ENCODE measurements around the gene FYCO1.

The FYCO1 gene

GRCh38 chr3:45975686-45976085 is 19.9 kb downstream of the FYCO1 start:
- Histone ChIP-seq H3K79me1 (ENCODE audit: low read length) (no peaks in the 10 kb centered on the region), H3K36me3 (ENCODE audit: control insufficient read depth, insufficient read depth, low read length) (peaks cover 2% of the 10 kb centered on the region), H2BK120ac (ENCODE audit: low read depth, low read length) (no peak overlapping the region)

GRCh38 chr3:45974686-45975085 is 20.9 kb downstream of the FYCO1 start:
- Histone ChIP-seq H3K4me3 (ENCODE audit: low read length) (no peak overlapping the region), H2BK15ac (replicated peaks; ENCODE audit: low read depth) (no peak overlapping the region), H2BK120ac (ENCODE audit: low read depth, low read length) (no peak overlapping the region), H4K5ac (ENCODE audit: low read length) (no peak overlapping the region), H2AK5ac (ENCODE audit: low read length) (no peak overlapping the region), H3K23ac (ENCODE audit: low read length) (no peak overlapping the region), H3K18ac (ENCODE audit: low read length) (no peak overlapping the region), H3K27me3 (ENCODE audit: insufficient read depth, low read length, poor library complexity) (no peaks in the 10 kb centered on the region), H3K4ac (ENCODE audit: low read depth, low read length) (no peak overlapping the region), H3K9ac (ENCODE audit: low read length) (no peak overlapping the region), H3K4me1 (ENCODE audit: control insufficient read depth, low read depth, low read length) (no peaks in the 10 kb centered on the region), H2BK5ac (ENCODE audit: low read length) (no peak overlapping the region), H3K27ac (ENCODE audit: low read depth, low read length) (no peak overlapping the region), H4K8ac (ENCODE audit: low read depth, low read length) (no peak overlapping the region), H3K56ac (ENCODE audit: low read length) (no peak overlapping the region), H3K79me2 (ENCODE audit: control insufficient read depth, insufficient read depth, low read length) (no peaks in the 10 kb centered on the region), H3K4me2 (ENCODE audit: low read length) (no peak overlapping the region), H3K79me1 (ENCODE audit: low read length) (no peaks in the 10 kb centered on the region), H3K36me3 (ENCODE audit: control insufficient read depth, insufficient read depth, low read length) (peaks cover 2% of the 10 kb centered on the region)
- no peak for DNase-seq
- no CpG with 5 or more reads among the region's 4 CpGs for WGBS (ENCODE audit: extremely low coverage, insufficient coverage, low lambda C conversion rate)

More at GRCh38 chr3:45975686-45976085, 19.9 kb downstream of the FYCO1 start:
- no peak for DNase-seq
- no peak overlapping the region for H3K9ac ChIP-seq (ENCODE audit: low read length)
- H3K4me3 ChIP-seq (ENCODE audit: low read length) = no peak overlapping the region
- no CpG with 5 or more reads among the region's 5 CpGs for WGBS (ENCODE audit: extremely low coverage, insufficient coverage, low lambda C conversion rate)
- H3K27ac ChIP-seq (ENCODE audit: low read depth, low read length) = no peak overlapping the region
- H3K4ac ChIP-seq (ENCODE audit: low read depth, low read length) = no peak overlapping the region
- H4K5ac ChIP-seq (ENCODE audit: low read length) = no peak overlapping the region
- H3K27me3 ChIP-seq (ENCODE audit: insufficient read depth, low read length, poor library complexity) = no peaks in the 10 kb centered on the region
- no peaks in the 10 kb centered on the region for H3K4me1 ChIP-seq (ENCODE audit: control insufficient read depth, low read depth, low read length)
- no peak overlapping the region for H4K8ac ChIP-seq (ENCODE audit: low read depth, low read length)
- no peak overlapping the region for H3K18ac ChIP-seq (ENCODE audit: low read length)
- H2BK5ac ChIP-seq (ENCODE audit: low read length) = no peak overlapping the region
- no peaks in the 10 kb centered on the region for H3K79me2 ChIP-seq (ENCODE audit: control insufficient read depth, insufficient read depth, low read length)
- no peak overlapping the region for H3K23ac ChIP-seq (ENCODE audit: low read length)
- no peak overlapping the region for H3K56ac ChIP-seq (ENCODE audit: low read length)
- no peak overlapping the region for H2AK5ac ChIP-seq (ENCODE audit: low read length)
- no peak overlapping the region for H3K4me2 ChIP-seq (ENCODE audit: low read length)
- no peak overlapping the region for H2BK15ac ChIP-seq (replicated peaks; ENCODE audit: low read depth)

DNA sequence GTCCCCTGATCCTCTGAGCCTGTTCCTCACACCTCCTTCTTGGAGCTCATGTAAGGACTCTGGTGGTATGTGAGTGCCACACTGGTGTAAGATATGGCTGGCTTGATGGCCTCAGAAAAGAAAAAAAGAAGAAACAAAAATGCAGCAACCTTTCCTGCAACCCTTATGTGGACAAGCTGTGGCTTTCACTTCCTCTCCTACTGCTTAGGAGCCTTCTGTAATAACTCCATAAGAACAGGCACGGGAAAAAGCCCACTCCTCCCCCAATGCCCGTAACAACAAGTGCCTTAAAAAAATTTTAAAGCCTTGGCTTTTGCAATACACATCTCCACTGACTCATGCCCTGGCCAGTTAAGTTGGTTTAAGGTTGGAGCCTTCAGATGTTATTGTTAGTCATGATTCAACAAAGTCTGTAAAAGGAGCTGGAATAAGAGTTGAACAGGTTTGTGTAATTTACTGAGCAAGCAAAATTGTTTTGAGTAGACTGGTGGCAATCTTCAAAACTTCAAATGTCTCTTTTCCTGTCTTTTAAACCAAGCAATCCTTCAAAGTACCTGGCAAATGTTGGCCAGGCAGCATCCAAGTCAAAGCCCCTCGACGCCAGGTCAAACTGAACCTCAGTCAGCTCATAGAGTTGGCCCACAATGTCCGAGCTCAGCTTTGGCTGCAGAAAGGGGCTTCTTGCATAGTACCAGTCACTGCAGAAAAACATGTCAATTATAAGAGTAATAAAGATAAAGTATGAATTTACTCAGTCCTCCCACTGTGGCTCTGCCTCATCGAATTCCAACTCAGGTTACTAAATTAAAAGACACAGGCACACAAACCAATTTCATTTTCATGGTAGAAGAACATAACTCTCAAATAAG is 22.9 kb downstream of the FYCO1 start:
- H3K9ac ChIP-seq (ENCODE audit: low read length) = no peak overlapping the region
- H4K5ac ChIP-seq (ENCODE audit: low read length) = no peak overlapping the region
- H3K4ac ChIP-seq (ENCODE audit: low read depth, low read length) = no peak overlapping the region
- H2BK5ac ChIP-seq (ENCODE audit: low read length) = no peak overlapping the region
- no peak overlapping the region for H3K4me3 ChIP-seq (ENCODE audit: low read length)
- H2BK15ac ChIP-seq (replicated peaks; ENCODE audit: low read depth) = no peak overlapping the region
- no peaks in the 10 kb centered on the region for H3K79me1 ChIP-seq (ENCODE audit: low read length)
- H3K4me2 ChIP-seq (ENCODE audit: low read length) = no peak overlapping the region
- no peak overlapping the region for H4K8ac ChIP-seq (ENCODE audit: low read depth, low read length)
- no CpG with 5 or more reads among the region's 6 CpGs for WGBS (ENCODE audit: extremely low coverage, insufficient coverage, low lambda C conversion rate)
- no peaks in the 10 kb centered on the region for H3K4me1 ChIP-seq (ENCODE audit: control insufficient read depth, low read depth, low read length)
- no peaks in the 10 kb centered on the region for H3K36me3 ChIP-seq (ENCODE audit: control insufficient read depth, insufficient read depth, low read length)
- no peak overlapping the region for H2AK5ac ChIP-seq (ENCODE audit: low read length)
- H3K79me2 ChIP-seq (ENCODE audit: control insufficient read depth, insufficient read depth, low read length) = no peaks in the 10 kb centered on the region
- H2BK120ac ChIP-seq (ENCODE audit: low read depth, low read length) = no peak overlapping the region
- H3K18ac ChIP-seq (ENCODE audit: low read length) = no peak overlapping the region
- DNase-seq = no peak
- no peak overlapping the region for H3K23ac ChIP-seq (ENCODE audit: low read length)
- no peak overlapping the region for H3K27ac ChIP-seq (ENCODE audit: low read depth, low read length)
- H3K27me3 ChIP-seq (ENCODE audit: insufficient read depth, low read length, poor library complexity) = no peaks in the 10 kb centered on the region
- H3K56ac ChIP-seq (ENCODE audit: low read length) = no peak overlapping the region

DNA sequence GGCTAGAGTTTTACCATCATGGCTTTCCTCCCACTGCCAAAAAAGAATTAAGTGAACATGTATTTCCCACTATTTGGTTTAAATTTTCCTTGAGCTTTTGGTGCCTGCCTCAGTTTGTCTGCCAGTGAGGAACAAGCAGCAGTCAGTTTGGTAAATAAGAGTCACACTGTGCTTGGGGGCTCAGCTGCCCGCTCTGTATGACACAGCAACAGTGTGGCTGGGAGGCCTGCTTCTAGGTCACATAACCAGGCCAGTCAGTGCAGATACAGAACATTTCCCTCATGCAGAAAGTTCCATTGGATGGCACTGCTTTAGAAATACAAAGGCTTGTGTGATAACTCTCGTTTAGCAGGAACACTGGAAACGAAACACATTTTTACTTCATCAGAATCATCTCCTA is 25.7 kb downstream of the FYCO1 start:
- no peaks in the 10 kb centered on the region for H3K27me3 ChIP-seq (ENCODE audit: insufficient read depth, low read length, poor library complexity)
- no peak overlapping the region for H2BK15ac ChIP-seq (replicated peaks; ENCODE audit: low read depth)
- no peaks in the 10 kb centered on the region for H3K79me2 ChIP-seq (ENCODE audit: control insufficient read depth, insufficient read depth, low read length)
- H3K9ac ChIP-seq (ENCODE audit: low read length) = no peak overlapping the region
- no peak overlapping the region for H3K56ac ChIP-seq (ENCODE audit: low read length)
- no peak overlapping the region for H2BK5ac ChIP-seq (ENCODE audit: low read length)
- no peaks in the 10 kb centered on the region for H3K79me1 ChIP-seq (ENCODE audit: low read length)
- no peak overlapping the region for H3K4me2 ChIP-seq (ENCODE audit: low read length)
- no peak overlapping the region for H3K4me3 ChIP-seq (ENCODE audit: low read length)
- no peak overlapping the region for H2BK120ac ChIP-seq (ENCODE audit: low read depth, low read length)
- DNase-seq = no peak
- no CpG with 5 or more reads among the region's 3 CpGs for whole genome bisulfite sequencing (ENCODE audit: extremely low coverage, insufficient coverage, low lambda C conversion rate)
- no peak overlapping the region for H3K23ac ChIP-seq (ENCODE audit: low read length)
- no peaks in the 10 kb centered on the region for H3K4me1 ChIP-seq (ENCODE audit: control insufficient read depth, low read depth, low read length)
- peaks cover 4% of the 10 kb centered on the region for H3K36me3 ChIP-seq (ENCODE audit: control insufficient read depth, insufficient read depth, low read length)
- no peak overlapping the region for H3K27ac ChIP-seq (ENCODE audit: low read depth, low read length)
- no peak overlapping the region for H2AK5ac ChIP-seq (ENCODE audit: low read length)
- no peak overlapping the region for H4K8ac ChIP-seq (ENCODE audit: low read depth, low read length)
- no peak overlapping the region for H3K4ac ChIP-seq (ENCODE audit: low read depth, low read length)
- H3K18ac ChIP-seq (ENCODE audit: low read length) = no peak overlapping the region
- no peak overlapping the region for H4K5ac ChIP-seq (ENCODE audit: low read length)

GRCh38 chr3:45969116-45969515 is 26.5 kb downstream of the FYCO1 start:
- H3K36me3 ChIP-seq (ENCODE audit: control insufficient read depth, insufficient read depth, low read length) = peaks cover 4% of the 10 kb centered on the region

DNA sequence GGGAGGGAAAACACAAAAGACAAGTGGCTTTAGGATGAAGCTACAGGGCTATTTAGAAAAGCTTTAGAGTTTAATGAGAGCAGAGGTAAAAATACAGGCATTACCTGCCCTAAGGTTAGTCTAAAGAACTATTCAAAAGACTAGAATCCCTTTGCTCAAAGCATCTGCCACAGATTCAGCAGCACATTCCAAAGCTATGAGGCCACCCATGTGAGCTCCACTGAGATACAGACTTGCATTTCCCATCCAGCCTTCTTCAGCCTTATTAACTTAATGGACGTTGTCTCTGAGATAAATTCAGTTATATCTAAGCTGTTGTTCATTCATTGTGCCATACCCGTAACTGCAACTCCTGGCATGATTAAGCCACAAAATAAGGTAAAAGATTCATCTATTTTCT is 26.9 kb downstream of the FYCO1 start:
- Histone ChIP-seq H3K4me3 (ENCODE audit: low read length) (no peak overlapping the region), H3K23ac (ENCODE audit: low read length) (no peak overlapping the region), H3K9ac (ENCODE audit: low read length) (no peak overlapping the region), H3K27ac (ENCODE audit: low read depth, low read length) (no peak overlapping the region), H3K4ac (ENCODE audit: low read depth, low read length) (no peak overlapping the region), H3K79me1 (ENCODE audit: low read length) (no peaks in the 10 kb centered on the region), H2BK120ac (ENCODE audit: low read depth, low read length) (no peak overlapping the region), H2AK5ac (ENCODE audit: low read length) (no peak overlapping the region), H3K18ac (ENCODE audit: low read length) (no peak overlapping the region), H4K5ac (ENCODE audit: low read length) (no peak overlapping the region), H3K56ac (ENCODE audit: low read length) (no peak overlapping the region), H3K27me3 (ENCODE audit: insufficient read depth, low read length, poor library complexity) (no peaks in the 10 kb centered on the region), H3K36me3 (ENCODE audit: control insufficient read depth, insufficient read depth, low read length) (peaks cover 4% of the 10 kb centered on the region), H3K4me1 (ENCODE audit: control insufficient read depth, low read depth, low read length) (no peaks in the 10 kb centered on the region), H2BK15ac (replicated peaks; ENCODE audit: low read depth) (no peak overlapping the region), H4K8ac (ENCODE audit: low read depth, low read length) (no peak overlapping the region), H3K4me2 (ENCODE audit: low read length) (no peak overlapping the region), H2BK5ac (ENCODE audit: low read length) (no peak overlapping the region), H3K79me2 (ENCODE audit: control insufficient read depth, insufficient read depth, low read length) (no peaks in the 10 kb centered on the region)
- WGBS (ENCODE audit: extremely low coverage, insufficient coverage, low lambda C conversion rate) = no CpG with 5 or more reads among the region's 2 CpGs
- peak; percentile 81 for DNase-seq

More at GRCh38 chr3:45969116-45969515, 26.5 kb downstream of the FYCO1 start:
- Histone ChIP-seq H2BK5ac (ENCODE audit: low read length) (no peak overlapping the region), H3K4me3 (ENCODE audit: low read length) (no peak overlapping the region), H3K56ac (ENCODE audit: low read length) (no peak overlapping the region), H2AK5ac (ENCODE audit: low read length) (no peak overlapping the region), H3K18ac (ENCODE audit: low read length) (no peak overlapping the region), H3K79me2 (ENCODE audit: control insufficient read depth, insufficient read depth, low read length) (no peaks in the 10 kb centered on the region), H3K9ac (ENCODE audit: low read length) (no peak overlapping the region), H4K8ac (ENCODE audit: low read depth, low read length) (no peak overlapping the region), H2BK120ac (ENCODE audit: low read depth, low read length) (no peak overlapping the region), H3K4ac (ENCODE audit: low read depth, low read length) (no peak overlapping the region), H3K4me1 (ENCODE audit: control insufficient read depth, low read depth, low read length) (no peaks in the 10 kb centered on the region), H3K79me1 (ENCODE audit: low read length) (no peaks in the 10 kb centered on the region), H3K27ac (ENCODE audit: low read depth, low read length) (no peak overlapping the region), H3K27me3 (ENCODE audit: insufficient read depth, low read length, poor library complexity) (no peaks in the 10 kb centered on the region), H3K23ac (ENCODE audit: low read length) (no peak overlapping the region), H4K5ac (ENCODE audit: low read length) (no peak overlapping the region), H3K4me2 (ENCODE audit: low read length) (no peak overlapping the region), H2BK15ac (replicated peaks; ENCODE audit: low read depth) (no peak overlapping the region)
- no CpG with 5 or more reads among the region's 3 CpGs for WGBS (ENCODE audit: extremely low coverage, insufficient coverage, low lambda C conversion rate)
- no peak for DNase-seq
